ENCODE results near the gene NPAS3.

Gene NPAS3

DNA sequence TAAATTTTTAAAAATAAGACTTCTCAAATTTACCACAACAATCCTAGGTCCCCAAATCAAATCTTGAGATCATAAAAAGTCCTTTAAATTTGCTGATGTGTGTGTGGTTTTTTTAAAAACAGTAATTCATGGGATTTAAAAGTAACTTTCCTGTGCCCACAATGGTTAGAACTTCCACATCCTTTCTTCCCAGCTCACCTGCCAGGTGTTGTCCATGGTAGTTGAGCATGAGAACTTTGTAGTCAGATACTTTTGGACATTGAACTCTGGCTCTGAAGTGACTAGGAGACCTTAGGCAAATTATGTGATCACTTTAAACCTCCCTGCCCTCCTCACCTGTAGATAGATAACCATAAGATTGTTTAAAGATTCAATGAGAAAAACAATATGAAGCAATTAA lies 253.2 kb downstream of the NPAS3 start:
- DNase-seq, result no peak

DNA sequence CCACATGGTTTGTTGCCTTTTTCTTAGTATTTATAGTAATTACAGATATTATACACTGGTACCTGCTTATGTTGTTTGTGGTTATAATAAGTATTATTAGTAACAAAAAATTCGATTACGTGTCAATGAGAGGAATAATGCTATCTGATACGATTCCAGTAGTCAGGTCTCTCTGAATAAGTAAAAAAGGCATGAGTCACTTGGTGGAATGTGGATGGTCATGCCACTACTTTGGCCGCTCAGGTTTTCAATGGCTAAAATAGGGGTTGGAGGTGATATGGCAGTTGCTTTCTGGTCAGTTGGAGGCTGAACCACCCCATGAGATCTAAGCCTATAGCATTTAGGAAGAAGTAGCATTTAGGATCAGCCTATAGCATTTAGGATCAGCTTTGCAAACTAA lies 255.9 kb downstream of the NPAS3 start:
- DNase-seq, result no peak

DNA sequence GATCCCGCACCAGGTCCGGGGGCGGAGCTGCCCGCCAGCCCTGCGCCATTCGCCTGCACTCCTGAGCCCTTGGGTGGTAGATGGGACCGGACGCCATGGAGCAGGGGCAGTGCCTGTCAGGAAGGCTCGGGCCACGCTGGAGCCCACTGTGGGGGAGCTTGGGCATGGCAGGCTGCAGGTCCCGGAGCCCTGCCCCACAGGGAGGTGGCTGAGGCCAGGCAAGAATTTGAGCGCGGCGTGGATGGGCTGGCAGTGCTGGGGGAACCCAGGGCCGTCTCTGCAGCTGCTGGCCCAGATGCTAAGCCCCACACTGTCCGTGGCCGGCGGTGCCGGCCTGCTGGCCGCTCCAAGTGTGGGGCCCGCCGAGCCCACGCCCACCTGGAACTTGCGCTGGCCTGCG lies 260.0 kb downstream of the NPAS3 start:
- DNase-seq, result no peak

DNA sequence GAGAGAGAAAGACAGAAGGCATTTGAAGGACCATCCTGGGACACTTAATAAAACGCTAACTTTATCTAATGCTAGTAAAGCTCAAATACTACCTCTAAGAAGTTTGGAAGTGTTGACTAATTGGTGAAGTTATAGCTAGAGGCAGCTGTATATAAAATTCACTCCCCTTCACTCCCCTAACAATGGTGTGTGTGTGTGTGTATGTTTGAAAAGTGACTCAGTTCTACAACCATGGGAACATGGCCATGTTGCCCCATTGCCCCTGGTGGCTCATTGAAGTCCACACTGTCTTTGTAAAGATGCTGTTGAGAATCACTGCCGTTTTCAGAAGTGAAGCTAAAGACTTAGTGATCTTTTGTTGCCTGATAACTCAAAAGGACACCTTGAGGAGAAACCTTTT lies 262.4 kb downstream of the NPAS3 start:
- DNase-seq, result no peak

DNA sequence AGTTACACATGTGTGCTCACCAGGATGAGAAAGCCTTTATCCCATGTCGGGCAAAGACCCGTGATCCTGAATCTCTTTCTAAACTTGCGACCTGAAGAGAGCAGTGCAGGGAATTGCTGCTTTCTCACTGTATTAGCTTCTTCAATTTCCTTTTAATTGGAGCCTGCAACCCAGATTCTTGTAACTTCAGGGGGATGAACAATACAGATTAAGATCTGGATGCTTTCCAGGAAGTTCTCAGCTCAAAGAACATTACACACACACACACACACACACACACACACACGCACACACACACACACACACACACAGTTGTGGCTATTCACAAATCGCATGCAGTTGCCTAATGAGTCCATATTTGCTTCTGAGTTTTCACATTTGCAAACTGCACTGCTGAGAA lies 268.3 kb downstream of the NPAS3 start:
- no peak for DNase-seq

DNA sequence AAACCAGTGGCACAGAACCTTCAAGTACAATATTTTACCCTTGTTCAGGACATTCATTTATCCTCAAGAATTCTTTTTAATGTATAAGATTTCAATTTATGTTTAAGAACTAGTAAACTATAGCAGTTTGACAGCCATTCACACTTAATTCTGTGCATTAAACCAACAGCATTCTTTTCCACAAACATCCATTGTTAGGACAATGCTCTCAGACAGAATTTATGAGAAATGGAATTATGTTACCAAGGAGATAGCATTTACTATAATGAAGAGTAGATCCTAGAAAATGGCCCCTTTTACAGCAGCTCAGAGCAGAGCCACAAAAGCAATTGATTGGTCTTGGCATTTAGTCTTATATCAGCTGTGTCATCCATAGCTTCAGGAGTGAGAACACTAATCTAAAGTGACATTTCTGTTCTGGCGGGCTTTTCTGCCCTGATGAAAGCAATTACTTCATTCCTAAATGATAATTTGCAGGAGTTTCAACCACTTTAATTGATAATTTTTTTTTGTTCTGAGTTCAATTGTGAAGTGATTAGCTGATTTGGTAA lies 268.9 kb downstream of the NPAS3 start:
- no peak for DNase-seq

DNA sequence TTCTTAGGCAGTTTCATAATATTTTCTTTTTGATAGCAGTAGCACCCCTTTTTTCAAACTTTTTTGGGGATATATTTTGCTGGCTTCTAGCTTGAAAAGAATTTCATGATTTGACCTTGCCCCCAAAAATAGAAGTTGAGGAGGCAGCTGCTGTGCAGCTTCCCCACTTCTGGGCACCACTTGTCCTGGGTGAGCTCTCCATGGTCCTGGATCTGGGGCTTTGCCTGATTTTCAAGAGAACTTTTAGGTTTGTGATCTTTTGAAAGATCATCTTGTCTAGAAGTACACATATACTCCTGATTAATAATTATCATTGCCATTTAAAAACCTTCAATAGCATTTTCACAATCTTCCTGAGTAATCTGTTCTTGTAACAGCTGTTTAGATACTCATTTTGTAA lies 271.6 kb downstream of the NPAS3 start:
- no peak for DNase-seq

DNA sequence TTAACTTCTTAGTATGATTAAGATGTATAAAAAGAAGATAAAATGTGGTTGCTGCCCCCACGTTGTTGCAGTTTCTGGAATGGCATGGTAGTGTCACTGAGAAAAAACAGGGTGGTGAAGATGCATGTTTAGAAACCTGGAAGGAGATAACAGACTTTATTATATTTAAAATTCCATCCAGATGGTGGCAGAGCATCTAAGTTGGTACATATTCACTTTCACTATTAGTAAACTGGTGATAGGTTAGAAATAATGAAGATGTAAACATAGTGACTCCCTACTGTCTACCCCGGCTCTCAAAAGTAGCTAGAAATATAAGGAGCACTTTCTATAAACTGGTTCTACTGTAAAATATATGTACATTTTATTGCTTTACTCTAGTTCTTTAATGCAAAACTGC lies 279.3 kb downstream of the NPAS3 start:
- no peak for DNase-seq

DNA sequence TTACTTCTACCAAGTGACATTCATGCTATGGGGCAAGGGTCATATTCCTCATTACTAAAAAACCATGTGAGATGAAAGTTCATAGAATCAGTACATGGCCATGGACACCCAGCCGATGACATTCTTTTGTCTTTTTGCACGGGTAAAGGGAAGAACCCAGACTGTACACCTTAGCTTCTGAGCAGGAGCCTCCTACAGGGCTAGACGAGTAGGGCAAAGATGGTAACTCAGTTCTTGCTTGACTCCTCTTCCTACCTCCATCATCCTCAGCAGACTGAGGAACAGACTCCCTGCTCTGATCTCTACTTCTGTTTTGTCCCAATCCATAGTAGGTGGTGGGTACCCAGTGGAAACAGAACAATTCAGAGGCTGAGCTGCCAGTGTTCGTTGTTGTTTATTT lies 281.3 kb downstream of the NPAS3 start:
- DNase-seq, result no peak

DNA sequence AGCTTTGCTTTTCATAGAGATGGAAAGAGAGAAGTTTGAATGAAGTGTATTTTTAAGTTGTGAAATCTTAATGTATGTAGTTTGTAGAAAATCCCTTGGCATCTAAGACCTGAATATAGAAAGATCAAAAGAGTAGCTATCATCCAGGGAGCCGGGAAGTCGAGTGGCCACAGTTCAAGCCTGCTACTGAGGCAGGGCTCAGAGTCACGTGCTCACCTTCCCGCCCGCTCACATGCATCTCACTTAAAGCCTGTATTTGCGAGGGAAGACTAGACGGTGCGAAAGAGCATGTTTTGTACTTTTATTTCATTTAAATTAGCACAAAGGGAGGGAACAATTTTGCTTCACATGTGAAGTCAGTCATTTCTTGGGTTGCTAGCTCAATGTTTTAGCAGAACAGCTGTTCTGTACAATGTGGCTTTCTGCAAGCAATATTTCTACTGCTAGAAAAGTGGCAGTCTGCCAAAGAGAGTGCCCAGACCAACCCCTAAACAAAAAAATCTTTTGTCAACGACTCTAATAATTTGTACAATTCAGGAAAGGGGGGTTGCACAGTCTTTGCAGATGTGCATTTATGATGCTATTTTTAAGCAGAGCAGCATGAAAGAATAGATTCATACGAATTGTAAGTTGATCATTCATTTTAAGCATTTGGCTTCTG lies 290.7 kb downstream of the NPAS3 start:
- no peak for DNase-seq

DNA sequence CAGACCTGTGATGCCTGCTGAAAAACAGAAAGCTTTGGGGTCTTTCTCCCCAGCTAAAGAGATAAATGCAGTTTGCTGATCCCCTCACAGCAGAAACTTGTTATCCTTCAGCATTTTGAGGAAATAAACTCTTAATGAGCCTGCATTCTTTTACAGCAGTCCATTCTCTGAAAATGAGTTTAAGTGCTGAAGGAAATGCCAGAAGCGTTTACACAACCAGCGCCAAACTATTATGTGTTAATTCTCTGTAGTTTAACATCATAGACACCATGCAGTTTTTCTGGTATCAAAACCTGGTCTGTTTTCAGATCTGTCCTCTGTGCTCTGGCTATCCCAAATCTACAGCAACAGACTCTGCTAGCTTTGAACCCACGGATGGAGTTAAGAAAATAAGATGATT lies 291.3 kb downstream of the NPAS3 start:
- DNase-seq, result no peak

DNA sequence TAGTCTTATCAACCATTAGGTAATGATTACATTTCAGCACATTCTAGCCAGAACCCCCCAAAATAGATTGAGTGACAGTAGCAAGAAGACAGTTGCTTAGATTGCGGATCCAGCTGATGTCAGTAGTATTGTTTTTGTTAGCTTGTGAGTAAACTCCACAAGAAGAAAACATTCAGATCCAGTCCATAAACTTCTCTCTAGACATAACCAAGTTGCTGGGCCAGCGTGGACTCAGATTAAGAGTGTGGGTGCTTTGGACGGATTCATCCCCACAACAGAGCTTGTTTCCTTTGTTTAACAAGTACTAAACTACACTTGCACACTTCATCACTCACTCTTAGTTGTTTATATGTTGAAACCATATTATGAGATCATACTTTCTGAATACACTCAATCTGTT lies 293.4 kb downstream of the NPAS3 start:
- no peak for DNase-seq

DNA sequence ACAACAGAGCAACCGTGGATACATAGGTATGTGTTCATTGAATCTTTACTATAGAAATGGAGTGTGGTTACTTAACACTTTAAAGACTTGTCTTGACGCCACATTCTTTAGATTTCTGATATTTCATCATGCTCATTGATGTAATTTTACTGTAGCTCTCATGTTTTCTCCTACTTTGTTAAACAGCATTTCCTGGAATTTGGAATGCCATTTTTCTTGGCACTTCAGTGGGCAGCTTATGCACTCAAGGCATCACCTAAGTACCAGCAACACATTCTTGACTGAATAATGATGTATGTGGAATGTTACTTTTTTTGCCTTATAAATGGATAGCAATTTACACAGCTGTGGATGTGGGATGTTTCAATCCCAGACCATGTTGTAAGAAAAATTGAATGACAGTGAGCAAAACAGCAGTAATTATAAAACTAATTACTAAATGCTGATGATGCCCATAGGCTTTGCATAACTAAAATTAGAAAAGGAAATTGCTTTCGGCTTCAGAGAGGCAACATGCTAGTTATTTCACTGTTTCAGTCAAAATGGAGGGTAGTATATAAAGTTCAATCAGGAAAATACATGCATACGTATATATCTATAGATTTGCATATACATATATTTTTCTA lies 298.5 kb downstream of the NPAS3 start:
- no peak for DNase-seq

DNA sequence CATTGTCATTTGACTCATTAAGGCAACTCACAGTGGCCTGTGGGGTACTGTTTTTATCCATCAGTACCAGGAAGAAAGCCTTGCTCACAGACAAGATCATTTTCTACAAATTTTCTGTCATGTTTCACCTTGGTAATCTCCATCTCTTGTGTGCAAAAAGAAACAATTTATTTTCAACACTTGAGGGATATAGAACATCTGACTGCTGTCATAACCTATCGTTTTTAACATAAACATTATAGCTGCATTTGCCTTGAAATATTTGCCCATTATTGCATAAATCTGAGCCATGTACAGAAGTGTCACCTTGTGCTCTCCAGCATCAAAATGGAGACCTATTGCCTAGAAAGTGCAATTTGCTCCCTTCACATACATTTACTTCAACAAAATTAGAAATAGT lies 300.8 kb downstream of the NPAS3 start:
- DNase-seq, result no peak

DNA sequence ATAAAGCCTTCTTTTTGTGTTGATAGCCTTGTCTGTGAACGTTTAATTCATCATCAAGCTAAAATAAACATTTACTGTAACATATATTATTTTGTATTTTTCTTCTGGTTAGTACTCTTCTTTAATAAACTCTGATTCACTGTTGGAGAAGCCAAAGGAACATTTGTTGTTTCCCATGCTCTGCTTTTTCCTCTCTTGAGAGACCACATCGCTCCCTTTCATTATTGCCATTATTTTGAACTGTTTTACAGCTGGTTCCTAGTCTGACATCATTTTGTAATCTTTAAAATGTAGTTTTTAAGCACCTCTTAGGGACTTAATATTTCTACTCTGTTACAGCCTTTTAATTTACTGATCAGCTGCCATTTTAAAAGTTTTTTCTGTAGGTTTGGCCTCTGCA lies 301.8 kb downstream of the NPAS3 start:
- DNase-seq, result no peak

DNA sequence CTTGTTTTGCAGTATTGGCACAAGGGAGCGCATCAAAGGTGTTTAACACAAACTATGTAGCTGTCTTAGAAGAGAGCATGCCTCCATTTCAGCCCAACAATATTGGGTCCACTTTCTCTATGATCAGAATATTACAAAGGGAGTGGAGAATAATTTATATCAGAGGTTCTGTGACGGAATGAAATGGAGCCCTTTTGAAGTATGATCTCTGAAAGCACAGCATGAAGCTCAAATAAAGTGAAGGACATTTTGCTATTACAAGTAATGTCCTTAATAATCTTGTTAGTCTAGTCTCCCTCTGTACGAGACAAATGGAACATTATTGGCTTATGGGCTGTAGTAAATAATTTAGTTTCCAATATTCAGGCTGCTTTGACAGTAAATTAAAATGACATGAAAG lies 302.7 kb downstream of the NPAS3 start:
- no peak for DNase-seq

DNA sequence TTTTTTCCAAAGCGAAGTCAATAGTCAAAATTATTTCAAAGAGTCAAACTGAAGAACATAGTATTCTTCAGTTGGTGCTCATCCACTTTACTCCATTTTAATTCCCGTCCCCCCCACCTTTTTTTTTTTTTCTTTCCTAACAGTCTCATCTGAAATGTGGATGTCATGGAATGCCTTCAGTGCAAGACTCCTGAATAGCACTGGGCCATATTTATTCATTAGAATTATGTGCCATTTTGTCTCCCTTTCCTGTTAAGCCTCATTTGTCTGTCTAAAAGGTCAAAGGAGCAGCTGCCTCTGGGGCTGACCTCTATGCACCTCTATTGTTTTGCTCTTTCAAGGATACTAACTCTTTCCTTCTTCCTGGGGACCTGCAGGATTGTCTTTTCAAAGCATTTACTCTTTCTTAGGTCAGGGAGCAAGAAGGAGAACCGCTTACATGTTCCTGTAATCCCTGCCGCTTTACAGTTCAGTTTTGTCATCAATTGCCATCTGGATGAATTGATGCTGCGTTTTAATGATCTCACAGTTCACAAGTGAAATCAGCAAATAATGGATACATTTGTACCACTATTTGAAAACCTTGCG lies 310.6 kb downstream of the NPAS3 start:
- no peak for DNase-seq

DNA sequence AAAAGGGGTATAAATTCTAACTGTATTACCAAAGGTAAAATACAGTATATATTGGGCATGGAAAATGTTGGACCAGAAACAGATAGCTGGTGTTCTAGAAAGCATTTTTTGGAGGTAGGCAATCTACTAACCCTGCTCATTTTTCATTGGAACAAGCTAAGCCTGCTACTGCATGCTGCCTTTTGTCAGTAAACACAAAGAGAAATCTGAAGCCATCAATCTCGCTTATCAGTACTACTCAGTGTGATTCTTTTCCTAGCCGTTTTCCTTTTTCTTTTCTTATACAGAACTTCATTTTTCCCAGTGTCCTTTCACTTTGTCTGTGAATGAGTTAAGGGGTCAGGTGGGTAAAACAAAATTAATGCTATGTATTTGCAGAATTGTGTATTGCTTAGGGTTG lies 312.3 kb downstream of the NPAS3 start:
- no peak for DNase-seq

DNA sequence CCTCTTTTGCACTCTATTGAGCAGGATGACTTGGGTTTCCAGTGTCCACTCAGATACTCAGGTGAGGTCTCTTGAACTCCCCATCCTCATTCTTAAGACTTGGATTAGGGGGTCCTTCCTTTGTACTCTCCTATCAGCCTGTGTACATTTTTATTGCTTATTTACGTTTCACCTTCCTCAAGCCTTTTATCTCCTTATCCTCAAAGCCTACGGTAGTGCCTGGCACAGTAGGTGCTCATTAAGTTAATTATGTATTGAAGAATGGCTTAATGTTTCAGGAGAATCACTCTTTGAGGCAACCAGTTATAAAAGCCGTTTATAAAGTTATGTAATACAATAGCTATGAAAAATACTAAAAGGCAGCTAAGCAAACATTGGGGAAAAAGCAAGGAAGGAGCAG lies 315.7 kb downstream of the NPAS3 start:
- DNase-seq, result no peak

DNA sequence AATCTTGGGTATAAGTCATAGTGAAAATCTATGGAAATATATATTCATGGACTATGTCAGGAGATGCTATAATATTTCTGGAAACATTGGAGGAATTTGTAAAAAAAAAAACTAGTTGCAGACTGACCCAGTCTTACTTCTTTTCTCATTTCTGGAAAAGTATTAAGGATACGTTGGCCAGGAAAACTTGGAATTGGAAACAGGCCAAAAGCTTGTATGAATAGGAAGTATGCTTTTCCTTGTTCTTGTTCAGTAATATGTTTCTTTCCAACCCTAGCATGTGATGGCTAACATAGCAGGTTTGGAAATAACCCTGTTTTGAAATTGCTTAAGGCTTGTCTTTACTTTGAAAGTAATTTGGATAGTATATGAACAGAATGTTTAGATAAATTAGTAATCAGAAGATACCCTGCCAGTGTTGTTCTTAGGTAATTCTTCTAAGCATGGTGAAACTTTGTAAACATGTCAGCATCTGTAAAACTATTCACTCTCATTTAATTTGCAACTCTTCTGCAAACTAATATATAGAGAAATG lies 316.2 kb downstream of the NPAS3 start:
- DNase-seq, result no peak

DNA sequence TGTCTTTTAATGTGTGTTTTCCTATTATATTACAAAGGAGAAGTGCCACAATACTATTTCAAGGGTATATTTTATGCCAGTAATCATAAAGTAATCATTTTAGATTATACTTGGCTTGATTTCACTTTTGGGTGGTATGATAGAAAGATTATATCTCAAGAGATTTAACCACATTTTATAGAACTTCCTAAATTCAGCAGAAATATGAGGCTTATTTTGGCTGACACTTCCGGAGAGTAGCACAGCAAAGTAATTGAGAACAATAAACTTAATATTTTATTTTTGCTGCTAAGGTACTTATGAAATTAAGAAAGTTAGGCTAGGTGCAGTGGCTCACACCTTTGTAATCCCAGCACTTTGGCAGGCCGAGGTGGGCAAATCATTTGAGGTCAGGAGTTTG lies 319.1 kb downstream of the NPAS3 start:
- DNase-seq, result no peak

DNA sequence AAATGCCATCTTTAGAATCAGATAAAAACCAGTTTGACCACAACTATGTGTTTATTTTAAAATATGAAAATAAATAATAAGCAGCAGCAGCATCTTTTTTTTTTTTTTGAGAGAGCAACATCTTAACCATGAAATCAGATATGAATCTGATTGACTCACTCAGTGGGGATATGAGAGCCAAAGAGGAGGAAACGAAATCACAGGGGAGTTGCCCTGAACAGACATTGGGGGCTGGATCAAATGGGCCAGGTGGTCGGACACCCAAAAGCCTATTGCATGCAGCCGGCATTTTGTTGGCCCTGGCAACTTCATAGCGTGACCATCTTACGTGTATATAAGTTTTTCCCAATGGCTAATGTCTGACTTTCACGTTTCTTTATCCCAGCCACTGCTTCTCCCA lies 321.1 kb downstream of the NPAS3 start:
- no peak for DNase-seq

DNA sequence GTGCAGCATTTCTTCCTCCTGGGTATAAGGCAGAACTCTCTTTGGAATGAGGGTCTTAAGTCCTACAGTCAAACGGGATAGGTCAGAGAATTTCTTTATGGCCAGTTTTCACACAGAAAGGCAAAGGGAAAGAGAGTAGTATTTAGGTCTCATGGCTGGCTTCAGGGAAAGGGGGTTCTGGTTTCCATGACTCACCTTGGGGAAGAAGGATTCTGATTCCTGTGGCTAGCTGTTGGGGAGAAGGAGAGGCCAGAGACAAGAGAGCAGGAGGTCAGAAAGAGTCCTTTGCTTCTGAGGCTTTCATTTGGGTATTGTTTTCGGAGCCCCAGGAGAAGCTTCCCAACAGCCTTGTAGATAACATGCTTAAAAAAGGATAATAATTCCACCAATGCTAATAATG lies 332.5 kb downstream of the NPAS3 start:
- DNase-seq, result no peak

DNA sequence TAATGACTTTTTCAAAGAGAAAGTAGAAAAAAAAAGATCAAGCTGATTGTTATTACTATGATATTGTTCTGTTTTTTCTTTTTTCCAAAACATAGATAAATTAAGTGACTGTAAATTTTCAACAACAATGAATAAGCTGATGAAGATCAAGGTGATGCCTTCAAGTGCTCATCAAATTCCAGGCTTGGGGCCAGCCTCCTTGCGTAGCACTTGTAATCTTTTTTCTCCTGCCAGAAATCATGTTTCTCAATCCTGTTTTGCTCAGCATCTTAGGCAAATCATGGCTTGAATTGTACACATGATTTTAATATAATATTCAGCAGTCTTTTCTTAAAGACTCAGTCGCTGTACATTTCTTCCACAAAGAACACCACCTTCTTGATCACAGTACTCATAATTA lies 333.2 kb downstream of the NPAS3 start:
- DNase-seq, result no peak
